Measurements from ENCODE around the gene ADH1B. TPM values are rescaled to one million over a fixed set of nuclear protein-coding genes. Genes with fewer than 3 reads are reported as not detected.
"Not testable (repeated sequence)": the region's sequence is repeated elsewhere in the genome, so short reads cannot be mapped to it uniquely, and the experiment has no call there.

ADH1B gene
- total RNA-seq = not detected in 2 replicates

DNA sequence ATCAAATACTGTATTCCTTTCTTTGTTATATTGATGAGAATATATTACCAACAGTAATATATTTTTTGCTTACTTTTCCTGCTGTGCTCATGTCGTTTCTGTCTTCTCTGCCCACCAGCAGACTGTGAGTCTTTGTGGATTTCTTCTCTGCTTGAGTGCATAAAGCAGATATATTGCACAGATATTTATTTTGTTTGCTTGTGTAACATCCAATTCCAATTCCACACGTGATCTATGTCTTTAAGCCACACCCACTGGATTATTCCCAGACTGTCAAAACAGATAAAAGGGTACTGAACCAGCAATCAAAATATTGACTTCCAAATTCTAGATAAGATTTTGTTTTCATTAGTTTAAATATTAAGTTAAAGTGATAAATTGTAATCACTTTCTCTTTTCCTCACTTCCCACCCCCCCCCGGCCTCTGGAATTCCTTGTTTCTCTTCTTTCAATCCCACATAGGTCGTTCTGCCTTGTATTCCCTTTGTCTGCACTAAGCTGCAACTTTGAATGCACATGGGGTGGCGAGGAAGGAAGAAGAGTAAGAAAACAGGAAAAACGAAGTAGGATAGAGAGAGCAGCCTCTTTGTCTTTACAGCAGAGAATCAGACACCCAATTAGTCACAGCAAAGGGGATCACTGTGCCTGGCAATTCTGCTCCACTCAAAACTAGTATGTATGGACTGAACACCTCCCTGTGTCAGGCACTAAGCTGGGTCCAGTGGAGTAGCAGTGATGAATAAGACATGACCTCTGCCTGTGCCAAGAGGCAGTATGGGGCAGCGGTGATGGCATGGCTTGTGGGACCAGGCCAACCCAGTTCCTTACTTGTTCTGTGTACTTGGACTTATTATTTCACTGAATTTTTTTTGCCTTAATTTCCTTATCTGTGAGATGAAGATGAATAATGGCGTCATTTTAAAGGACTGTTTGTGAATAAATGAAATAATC is at the start of gene ADH1B:
Gene ADH1B, minus strand, starts transcription at position 161 of the 951 bp plus-strand sequence. Its CDS starts 70 bp downstream, at position 91.
- intact Hi-C loops (cut with micrococcal nuclease) = no loop called here

GRCh38 chr4:99367817-99368216 is 46.6 kb upstream of the ADH1B start:
- intact Hi-C loops (cut with micrococcal nuclease) = not testable (repeated sequence)

DNA sequence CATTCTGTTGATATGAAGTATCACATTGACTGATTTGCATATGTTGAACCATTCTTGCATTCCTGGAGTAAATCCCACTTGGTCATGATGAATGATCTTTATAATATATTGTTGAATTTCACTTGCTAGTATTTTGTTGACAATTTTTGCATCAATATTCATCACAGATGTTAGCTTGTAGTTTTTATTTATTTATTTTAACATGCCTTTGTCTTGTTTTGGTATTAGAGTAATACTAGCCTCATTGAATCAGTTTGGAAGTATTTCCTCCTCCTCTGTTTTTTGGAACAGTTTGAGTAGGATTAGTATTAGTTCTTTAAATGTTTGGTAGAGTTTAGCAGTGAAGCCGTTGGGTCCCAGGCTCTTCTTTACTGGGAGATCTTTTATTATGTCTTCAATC is 45.3 kb upstream of the ADH1B start:
- intact Hi-C loops (cut with micrococcal nuclease) = no loop called here

GRCh38 chr4:99362768-99363167 is 41.6 kb upstream of the ADH1B start:
- intact Hi-C loops (cut with micrococcal nuclease) = no loop called here

DNA sequence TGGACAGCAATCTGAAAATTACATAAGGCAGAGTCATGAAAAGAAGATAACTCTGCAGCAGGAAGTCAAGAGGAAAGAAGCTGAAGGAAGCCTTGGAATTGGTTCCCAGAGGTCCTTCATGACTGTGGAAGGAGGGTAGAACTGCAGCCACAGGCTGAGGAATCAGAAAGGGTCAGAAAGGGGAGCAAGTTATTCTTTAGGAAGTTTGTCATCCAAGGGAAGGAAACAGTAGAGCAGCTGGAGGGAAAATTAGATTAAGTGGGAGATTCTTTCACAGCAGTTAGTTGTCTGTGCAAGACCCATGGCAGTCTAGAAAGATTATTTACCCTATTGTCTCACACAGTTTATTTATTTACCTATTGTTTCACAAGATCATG is 40.7 kb upstream of the ADH1B start:
- intact Hi-C loops (cut with micrococcal nuclease) = no loop called here

GRCh38 chr4:99361268-99361898 is 40.2 kb upstream of the ADH1B start:
- intact Hi-C loops (cut with micrococcal nuclease) = no loop called here

DNA sequence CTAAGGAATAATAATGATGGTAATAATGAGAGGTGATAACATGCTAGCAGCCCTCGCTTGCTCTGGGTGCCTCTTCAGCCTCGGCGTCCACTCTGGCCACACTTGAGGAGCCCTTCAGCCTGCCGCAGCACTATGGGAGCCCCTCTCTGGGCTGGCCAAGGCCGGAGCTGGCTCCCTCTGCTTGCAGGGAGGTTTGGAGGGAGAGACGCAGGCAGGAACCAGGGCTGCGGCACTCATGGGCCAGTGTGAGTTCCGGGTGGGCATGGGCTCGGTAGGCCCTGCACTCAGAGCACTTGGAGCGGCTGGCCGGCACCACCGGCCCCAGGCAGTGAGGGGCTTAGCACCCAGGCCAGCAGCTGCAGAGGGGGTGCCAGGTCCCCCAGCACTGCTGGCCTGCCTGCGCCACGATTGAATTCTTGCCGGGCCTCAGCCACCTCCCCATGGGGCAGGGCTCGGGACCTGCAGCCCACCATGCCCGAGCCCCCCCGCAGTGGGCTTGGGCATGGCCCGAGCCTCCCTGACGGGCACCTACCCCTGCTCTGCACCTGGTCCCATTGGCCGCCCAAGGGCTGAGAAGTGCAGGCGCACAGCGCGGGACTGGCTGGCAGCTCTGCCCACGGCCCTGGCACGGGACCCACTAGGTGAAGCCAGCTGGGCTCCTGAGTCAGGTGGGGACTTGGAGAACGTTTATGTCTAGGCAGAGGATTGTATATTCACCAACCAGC is 38.4 kb upstream of the ADH1B start:
- intact Hi-C loops (cut with micrococcal nuclease) = no loop called here

DNA sequence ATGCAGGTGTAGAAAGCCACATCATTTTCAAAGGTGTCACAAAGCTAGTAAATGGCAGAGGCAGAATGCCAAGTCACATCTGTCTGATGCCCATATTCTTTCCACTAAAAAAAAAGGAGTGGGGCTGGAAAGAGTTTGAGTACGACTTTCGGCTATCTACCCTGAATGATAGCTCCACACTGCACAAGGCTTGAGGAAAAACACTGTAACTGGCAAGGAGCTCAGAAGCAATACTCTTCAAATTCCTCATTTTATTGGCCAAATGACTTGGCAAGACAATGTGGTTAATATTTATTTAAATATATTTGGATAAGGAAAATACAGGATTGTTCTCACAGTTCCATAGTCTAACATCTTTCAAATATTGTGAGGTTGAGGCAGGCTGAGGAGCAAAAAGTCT is 36.7 kb upstream of the ADH1B start:
- intact Hi-C loops (cut with micrococcal nuclease) = no loop called here

DNA sequence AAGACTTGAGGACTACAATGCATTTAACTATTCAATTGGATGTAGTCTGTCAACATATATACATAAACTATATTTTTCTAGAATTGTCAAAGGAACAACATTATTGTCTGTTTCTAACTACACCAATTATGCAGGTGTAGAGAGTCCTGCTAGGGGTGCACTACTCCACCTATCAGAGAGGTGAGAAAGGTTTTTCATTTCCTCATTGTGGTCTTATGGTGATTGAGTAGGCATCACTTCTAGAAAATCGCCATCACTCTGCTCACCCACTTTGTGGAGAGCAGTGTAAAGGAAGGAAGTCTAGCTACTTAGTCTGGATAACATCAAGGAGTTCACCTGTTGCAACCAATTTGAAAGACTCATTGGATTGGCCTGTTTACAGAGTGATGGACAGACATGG is 35.8 kb upstream of the ADH1B start:
- intact Hi-C loops (cut with micrococcal nuclease) = no loop called here

- intact Hi-C loops (cut with micrococcal nuclease) = not testable (repeated sequence)
Observed at GRCh38 chr4:99356149-99356548, 34.9 kb upstream of the ADH1B start.

GRCh38 chr4:99352602-99353537 is 31.7 kb upstream of the ADH1B start, which contains the start of gene ADH1C:
TSS of gene ADH1C (minus strand) at chr4:99352746. CDS start at chr4:99352675, 71 bp downstream.
- intact Hi-C loops (cut with micrococcal nuclease) = no loop called here

DNA sequence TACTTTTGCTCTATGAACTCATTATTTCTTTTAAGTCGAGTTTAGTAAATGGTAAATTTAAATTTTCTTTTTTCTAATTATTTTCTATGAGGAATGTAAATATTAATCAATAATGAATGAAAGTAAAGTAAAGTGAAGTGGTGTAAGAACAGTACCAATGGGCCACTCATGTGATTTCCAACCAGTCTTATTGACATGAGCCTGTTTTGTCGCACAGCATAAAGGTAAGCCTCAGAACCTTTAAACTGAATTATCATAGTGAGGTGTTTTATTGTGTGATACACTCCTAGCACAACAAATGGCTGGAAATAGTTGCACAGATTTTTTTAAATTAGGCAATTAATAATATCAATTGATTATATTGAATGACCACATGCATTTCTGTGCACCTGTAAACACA is 30.3 kb upstream of the ADH1B start:
- intact Hi-C loops (cut with micrococcal nuclease) = no loop called here

GRCh38 chr4:99349338-99349737 is 28.1 kb upstream of the ADH1B start:
- intact Hi-C loops (cut with micrococcal nuclease) = no loop called here

DNA sequence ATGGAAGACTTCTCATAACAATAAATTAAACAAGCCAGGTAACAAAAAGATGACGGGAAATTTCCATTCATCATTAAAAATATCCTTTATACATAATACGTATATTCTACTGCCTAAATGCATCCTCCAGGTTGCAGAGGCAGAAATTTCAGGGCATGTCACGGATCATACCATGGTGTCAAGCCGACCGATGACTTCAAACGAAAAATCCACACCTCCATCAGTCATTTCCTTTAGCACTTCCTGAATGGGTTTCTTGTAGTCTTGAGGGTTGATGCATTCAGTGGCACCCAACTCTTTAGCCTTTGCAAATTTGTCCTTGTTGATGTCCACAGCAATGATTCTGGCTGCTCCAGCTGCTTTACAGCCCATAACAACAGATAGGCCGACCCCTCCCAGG is 21.4 kb upstream of the ADH1B start:
- intact Hi-C loops (cut with micrococcal nuclease) = not testable (repeated sequence)

GRCh38 chr4:99341426-99341825 is 20.2 kb upstream of the ADH1B start:
- intact Hi-C loops (cut with micrococcal nuclease) = no loop called here

DNA sequence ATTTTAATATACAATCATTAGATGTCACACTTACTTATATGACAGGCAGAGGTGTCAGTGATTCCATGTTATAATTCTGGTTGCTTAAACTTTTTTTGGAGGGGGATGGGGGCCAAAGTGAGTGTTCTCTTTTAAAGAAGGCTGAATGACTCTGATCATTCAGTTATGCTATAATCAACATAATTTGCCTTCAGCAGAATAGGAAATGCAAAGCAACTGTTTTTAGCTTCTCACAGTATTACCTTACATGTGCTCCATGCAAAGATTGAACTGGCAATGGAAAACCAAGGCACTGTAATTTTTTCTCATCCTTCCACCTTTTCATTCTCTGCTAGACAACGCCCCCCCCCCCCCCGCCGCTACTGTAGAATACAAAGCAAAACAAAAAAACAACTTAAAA is 18.0 kb upstream of the ADH1B start:
- intact Hi-C loops (cut with micrococcal nuclease) = no loop called here

DNA sequence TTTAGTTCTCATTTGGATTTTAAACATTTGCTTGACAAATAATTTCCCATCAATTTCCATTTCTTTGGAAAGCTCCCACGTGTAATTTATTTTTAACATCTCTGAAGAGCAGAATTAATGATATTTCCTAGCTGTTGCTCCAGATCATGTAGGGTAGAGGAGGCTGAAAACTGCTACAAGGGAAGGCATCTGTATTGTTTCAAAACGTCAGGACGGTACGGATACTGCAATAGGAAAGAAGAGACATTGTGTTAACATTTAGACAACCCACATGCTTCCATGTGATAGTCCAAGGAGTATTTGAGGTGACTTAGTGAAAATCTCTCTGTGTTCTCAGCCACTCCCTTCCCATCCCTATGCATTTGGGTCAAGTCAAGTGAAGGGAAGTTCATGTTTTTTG is 15.4 kb upstream of the ADH1B start:
- intact Hi-C loops (cut with micrococcal nuclease) = no loop called here

DNA sequence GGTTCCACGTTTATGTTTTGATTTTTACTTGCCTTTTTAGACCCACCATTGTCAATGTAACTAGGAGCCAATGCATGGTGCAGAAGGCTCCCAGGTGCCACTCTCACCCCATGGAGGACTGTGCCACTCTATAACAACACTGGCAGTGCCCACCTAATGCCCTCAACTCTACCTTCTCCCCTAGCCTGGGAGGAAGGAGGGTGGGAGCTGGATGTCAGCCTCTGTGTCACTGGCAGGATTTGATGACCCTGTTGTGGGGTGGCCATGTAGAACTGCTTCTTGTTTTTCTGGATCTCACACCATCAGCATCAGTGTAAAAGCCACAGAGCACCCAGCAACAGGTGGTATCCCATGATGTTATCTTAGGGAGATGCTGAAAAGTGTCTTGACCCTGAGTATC is 13.7 kb upstream of the ADH1B start:
- intact Hi-C loops (cut with micrococcal nuclease) = no loop called here

DNA sequence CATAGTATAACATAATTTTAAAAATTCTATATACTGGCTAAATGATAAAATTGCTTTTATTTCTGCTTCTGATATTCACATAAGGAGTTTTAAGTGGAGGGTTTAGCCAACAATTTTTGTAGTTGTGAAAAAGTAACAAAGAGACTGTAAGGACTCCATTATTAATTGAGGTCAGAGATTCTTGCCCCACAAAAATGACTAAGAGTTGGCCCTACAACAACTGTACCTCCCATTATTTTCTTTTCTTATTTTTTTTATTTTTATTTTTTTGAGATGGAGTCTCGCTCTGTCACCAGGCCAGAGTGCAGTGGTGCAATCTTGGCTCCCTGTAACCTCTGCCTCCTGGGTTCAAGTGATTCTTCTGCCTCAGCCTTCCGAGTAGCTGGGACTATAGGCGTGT is 9.4 kb upstream of the ADH1B start:
- intact Hi-C loops (cut with micrococcal nuclease) = no loop called here

DNA sequence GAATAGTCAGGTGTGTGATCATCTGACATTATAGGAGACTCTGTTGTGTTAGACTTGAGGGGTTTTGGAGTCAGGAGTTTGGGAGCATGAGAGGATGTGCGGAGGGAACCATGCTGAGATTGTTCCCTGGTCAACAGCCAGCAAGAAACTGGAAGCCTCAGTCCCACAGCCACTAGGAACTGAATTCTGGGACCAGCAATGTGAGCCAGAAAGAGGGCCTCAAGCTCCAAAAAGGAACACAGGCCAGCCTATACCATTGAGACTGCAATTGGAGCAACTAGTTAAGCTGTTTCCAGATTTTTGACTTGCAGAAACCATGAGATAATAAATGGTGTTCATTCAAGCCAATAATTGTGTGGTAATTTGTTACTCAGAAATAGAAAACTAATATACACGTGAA is 8.7 kb upstream of the ADH1B start:
- intact Hi-C loops (cut with micrococcal nuclease) = no loop called here

DNA sequence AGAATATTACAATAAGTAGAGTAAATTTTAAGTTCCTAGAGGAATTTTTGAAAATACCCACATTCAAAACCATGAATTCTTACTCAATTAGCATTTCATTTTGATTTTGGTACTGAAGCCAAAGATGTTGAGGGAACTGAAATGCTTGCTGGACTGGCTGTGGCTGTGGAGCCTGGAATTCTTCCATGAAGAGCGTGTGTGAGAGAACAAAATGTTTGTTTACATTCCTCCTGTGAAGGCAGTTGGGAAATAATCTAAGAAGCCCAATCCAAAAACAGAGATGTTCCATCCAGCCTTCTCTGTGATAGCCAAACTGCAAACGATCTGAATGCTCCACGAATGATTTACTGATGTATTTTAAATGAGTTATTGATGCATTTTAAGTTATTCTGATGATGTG is 3.8 kb upstream of the ADH1B start:
- intact Hi-C loops (cut with micrococcal nuclease) = no loop called here

All from T-helper 1 cell treated with Interleukin-12 subunit alpha and Interleukin-12 subunit beta and Interleukin-4 antibody, amounts not matched to agents 30 ng/mL and 1 ng/mL, for 36 hours (primary cell).